BJ (cell line): ENCODE results near the gene ERLIN1. TPM values are rescaled to one million over a fixed set of nuclear protein-coding genes. Genes with fewer than 3 reads are reported as not detected.

Experiments used
- CTCF ChIA-PET: fragments of 350-600 bp; formaldehyde crosslinking; extraction: SDS; loops from one replicate; lab custom pipeline; 2021; ENCODE audit warnings: antibody characterized with exemption, inconsistent platforms; lab: Yijun Ruan, JAX
- POLR2A ChIA-PET: fragments of 300-600 bp; sonication (Branson Sonifier 250); formaldehyde crosslinking; extraction: SDS; loops from one replicate; lab custom pipeline; 2021; ENCODE audit warnings: antibody characterized with exemption; lab: Charles Lee
- DNase-seq: peaks from one replicate; pipeline ENCODE4 v3.0.0-alpha.2; 2011; ENCODE audit warnings: low read depth
- H3K27me3 ChIP-seq: 2 replicates; pipeline ENCODE4 v1.6.0; 2011; ENCODE audit warnings: low read length; ENCODE audit not compliant: control insufficient read depth, insufficient read depth
- H3K36me3 ChIP-seq: 2 replicates; pipeline ENCODE4 v1.5.1; 2011; ENCODE audit warnings: low read length; ENCODE audit not compliant: control insufficient read depth, insufficient read depth
- H3K4me3 ChIP-seq: 2 replicates; pipeline ENCODE4 v1.5.1; 2011; ENCODE audit warnings: low read depth, mild to moderate bottlenecking, control low read depth, low read length
- CTCF ChIP-seq: IDR thresholded peaks from 2 replicates; pipeline ENCODE4 v1.5.1; 2011; ENCODE audit warnings: low read depth, mild to moderate bottlenecking, control low read depth, inconsistent platforms, low read length, moderate library complexity; ENCODE audit not compliant: insufficient read depth
- polyA plus RNA-seq: library from polyadenylated mRNA; depleted of rRNA; stranded (reverse); fragments of >200 nt; gene quantifications from 2 replicates; pipeline ENCODE4 v1.2.3, GENCODE V29; 2011

Gene ERLIN1
- polyA plus RNA-seq, 1 experiment = 37.7 TPM

GRCh38 chr10:100119726-100120125 lies 66.1 kb downstream of the ERLIN1 start:
- DNase-seq = no peak
- Histone ChIP-seq H3K27me3 (peaks cover 9% of the 10 kb centered on the region), H3K4me3 (no peak overlapping the region), H3K36me3 (no peaks in the 10 kb centered on the region)
- ChIA-PET POLR2A (no interaction called here), CTCF (no interaction called here)
- no peak for TF ChIP-seq CTCF

- no peaks in the 10 kb centered on the region for H3K36me3 ChIP-seq
- H3K4me3 ChIP-seq = no peak overlapping the region
- H3K27me3 ChIP-seq = peaks cover 7% of the 10 kb centered on the region
- POLR2A ChIA-PET = no interaction called here
- CTCF ChIA-PET = interaction anchor here (1.1 kb wide), 1 partner anchor 69 kb away, joined by 3 read pairs; no protein-coding TSS in a partner anchor
- no peak for DNase-seq
- no peak for TF ChIP-seq CTCF
Measured at GRCh38 chr10:100114976-100115770, 70.7 kb downstream of the ERLIN1 start.

- CTCF ChIA-PET = interaction anchor here (1.1 kb wide), 1 partner anchor 69 kb away, joined by 3 read pairs; no protein-coding TSS in a partner anchor
- H3K4me3 ChIP-seq = no peak overlapping the region
- no peaks in the 10 kb centered on the region for H3K36me3 ChIP-seq
- DNase-seq = no peak
- POLR2A ChIA-PET = no interaction called here
- TF ChIP-seq CTCF = no peak
- peaks cover 7% of the 10 kb centered on the region for H3K27me3 ChIP-seq
Measured at GRCh38 chr10:100114460-100114859, 71.4 kb downstream of the ERLIN1 start.

- H3K27me3 ChIP-seq = peaks cover 10% of the 10 kb centered on the region
- POLR2A ChIA-PET = no interaction called here
- CTCF ChIA-PET = no interaction called here
- DNase-seq = no peak
- H3K36me3 ChIP-seq = no peaks in the 10 kb centered on the region
- TF ChIP-seq CTCF = no peak
- no peak overlapping the region for H3K4me3 ChIP-seq
Measured at GRCh38 chr10:100109670-100110069, 76.2 kb downstream of the ERLIN1 start.

- Histone ChIP-seq H3K27me3 (peaks cover 8% of the 10 kb centered on the region), H3K4me3 (no peak overlapping the region), H3K36me3 (no peaks in the 10 kb centered on the region)
- TF ChIP-seq CTCF = no peak
- POLR2A ChIA-PET = no interaction called here
- CTCF ChIA-PET = no interaction called here
- no peak for DNase-seq
Measured at GRCh38 chr10:100106865-100107264, 79.0 kb downstream of the ERLIN1 start.
